Fibroblast of lung (primary cell): ENCODE data around the gene EPN3.

Experiments used
- EZH2 ChIP-seq: IDR thresholded peaks from 2 replicates; pipeline ENCODE4 v1.5.1; 2012; ENCODE audit warnings: low read length, control low read depth, mild to moderate bottlenecking; ENCODE audit errors: missing control alignments
- TF ChIP-seq, protein P1 (sequence below), 2 donors: IDR thresholded peaks in 1 of 2; conservative IDR thresholded peaks in 1 of 2; 1 replicate in 1 of 2; 2 replicates in 1 of 2; pipeline ENCODE4 v1.5.1; 2011 to 2012; ENCODE audit warnings: low read length in 2 of 2, control low read depth in 1 of 2, inconsistent platforms in 1 of 2, low read depth in 1 of 2, mild to moderate bottlenecking in 1 of 2

DNA sequence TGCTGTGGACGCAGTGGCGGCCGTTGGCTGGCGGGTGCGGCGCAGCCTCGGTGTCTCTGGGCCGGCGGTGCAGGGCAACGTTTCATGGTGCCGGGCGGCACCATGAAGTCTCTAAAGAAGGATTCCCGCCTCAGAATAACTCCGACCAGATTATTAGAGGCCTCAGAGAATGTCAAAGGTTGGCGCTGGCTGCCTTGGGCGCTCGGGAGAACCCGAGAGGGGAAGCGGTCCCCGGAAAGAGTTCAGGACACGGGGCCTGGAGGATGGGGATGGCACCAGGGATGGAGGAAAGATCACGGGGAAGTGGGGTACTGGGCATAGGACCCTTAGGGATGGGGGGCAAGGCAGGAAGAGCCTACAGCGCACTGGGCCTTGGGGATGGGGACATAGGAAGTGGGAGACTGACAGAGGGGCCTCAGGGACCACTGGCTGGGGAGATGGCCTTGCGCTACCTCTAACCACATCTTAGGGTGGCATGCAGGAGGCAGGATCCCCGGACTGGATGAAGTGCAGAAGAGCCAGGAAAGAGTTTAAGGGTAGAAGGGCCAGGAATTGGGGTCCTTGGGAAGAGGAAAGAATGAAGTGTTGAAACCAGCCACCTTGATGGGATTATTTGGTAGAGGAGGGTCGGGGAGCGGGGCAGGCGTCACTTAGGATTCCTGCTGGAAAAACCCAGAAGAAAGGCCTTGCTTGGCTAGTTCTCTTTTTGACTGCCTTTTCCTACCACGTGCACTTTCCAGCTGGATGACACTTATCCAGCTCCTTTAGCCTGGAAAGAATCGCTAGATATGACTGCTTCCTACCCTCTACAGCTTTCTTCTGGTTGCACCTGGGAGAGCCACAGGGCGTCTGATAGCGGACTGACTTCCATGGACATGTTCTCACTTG lies 23.7 kb upstream of the EPN3 start:
- TF ChIP-seq, protein P1, sequence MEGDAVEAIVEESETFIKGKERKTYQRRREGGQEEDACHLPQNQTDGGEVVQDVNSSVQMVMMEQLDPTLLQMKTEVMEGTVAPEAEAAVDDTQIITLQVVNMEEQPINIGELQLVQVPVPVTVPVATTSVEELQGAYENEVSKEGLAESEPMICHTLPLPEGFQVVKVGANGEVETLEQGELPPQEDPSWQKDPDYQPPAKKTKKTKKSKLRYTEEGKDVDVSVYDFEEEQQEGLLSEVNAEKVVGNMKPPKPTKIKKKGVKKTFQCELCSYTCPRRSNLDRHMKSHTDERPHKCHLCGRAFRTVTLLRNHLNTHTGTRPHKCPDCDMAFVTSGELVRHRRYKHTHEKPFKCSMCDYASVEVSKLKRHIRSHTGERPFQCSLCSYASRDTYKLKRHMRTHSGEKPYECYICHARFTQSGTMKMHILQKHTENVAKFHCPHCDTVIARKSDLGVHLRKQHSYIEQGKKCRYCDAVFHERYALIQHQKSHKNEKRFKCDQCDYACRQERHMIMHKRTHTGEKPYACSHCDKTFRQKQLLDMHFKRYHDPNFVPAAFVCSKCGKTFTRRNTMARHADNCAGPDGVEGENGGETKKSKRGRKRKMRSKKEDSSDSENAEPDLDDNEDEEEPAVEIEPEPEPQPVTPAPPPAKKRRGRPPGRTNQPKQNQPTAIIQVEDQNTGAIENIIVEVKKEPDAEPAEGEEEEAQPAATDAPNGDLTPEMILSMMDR (conservative IDR thresholded peaks at IDR 0.05 in 1 of 2, IDR thresholded peaks at IDR 0.05 in 1 of 2; ENCODE audit: low read depth in 1 of 2, low read length in 2 of 2): no peak
- TF ChIP-seq EZH2: no peak
